ENCODE measurements around the gene LDHD. TPM values are rescaled to one million over a fixed set of nuclear protein-coding genes. Genes with fewer than 3 reads are reported as not detected.

LDHD gene
- not detected for total RNA-seq
- under 1 TPM in 3 of 4 donors, not detected in 1; 0.10 to 0.32 (median 0.15) TPM for polyA plus RNA-seq

DNA sequence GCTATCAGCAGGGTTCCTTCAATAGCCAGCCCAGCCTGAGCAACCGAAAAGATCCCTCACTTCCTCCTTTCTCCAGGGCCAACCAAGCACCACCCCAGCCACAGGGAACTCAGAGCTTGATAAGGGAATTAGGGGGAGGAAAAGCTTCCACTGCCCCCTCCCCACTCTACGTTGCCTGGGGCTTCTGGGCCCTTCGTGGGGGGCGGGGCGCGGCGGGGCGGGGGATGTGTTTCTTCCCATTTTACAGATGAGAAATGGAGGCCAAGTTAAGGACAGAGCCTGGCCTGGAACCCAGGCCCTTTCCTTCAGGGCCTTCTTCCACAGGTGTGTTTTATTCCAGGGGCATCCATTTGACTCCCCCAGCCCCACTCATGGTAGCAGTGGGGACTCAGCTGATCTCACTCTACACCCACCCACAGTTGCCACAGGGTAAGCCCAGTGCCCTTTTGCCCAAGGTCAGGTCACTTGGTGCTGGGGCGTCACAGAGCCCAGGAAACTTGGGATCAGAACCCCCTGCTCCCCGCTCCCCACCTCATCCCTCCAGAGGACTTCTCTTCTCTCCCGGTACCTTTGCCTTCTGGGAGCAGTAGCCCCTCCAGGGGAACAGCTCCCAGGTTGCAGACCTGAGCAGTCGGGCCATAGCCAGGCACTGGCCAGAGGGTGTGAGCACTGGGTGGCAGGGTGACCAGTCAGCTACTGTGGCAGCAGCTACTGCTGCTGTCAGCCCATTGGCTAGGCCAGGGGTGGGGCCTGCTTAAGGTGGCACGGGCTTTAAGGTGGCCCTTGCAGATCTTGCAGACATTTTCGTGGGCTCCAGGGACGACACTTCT lies at the start of gene LDHD:
Gene LDHD, minus strand, starts transcription at position 700 of the 830 bp plus-strand sequence. Its CDS starts 60 bp downstream, at position 640.
- Histone ChIP-seq H3K36me3 (ENCODE audit: control insufficient read depth, insufficient read depth, low read length) (no peaks in the 10 kb centered on the region), H3K27ac (ENCODE audit: insufficient read depth, low read length, poor library complexity, severe bottlenecking) (no peak within 1 kb of the TSS), H3K4me3 (ENCODE audit: low read depth, low read length) (no peak within 1 kb of the TSS), H3K4me1 (ENCODE audit: control insufficient read depth, insufficient read depth, low read length, poor library complexity, severe bottlenecking) (peaks cover 4% of the 10 kb centered on the region), H3K9me3 (ENCODE audit: control insufficient read depth in 2 of 2, low read length in 2 of 2) (peaks cover 0 to 5% of the 10 kb centered on the region in 2 experiments), H3K27me3 (ENCODE audit: control insufficient read depth, insufficient read depth, low read length) (no peaks in the 10 kb centered on the region)
- no peaks in the 10 kb centered on the region for H3K27me3 Mint-ChIP-seq
- H3K27ac Mint-ChIP-seq = peak within 1 kb of the TSS in 1 of 3 donors; percentile 26
- DNase-seq (no peak), ATAC-seq (ENCODE audit: low read depth in 2 of 2) (peak in 1 of 2 donors; percentile 37)
- peaks cover 0 to 3% (median 0%) of the 10 kb centered on the region in 7 donors for H3K9me3 Mint-ChIP-seq
- no peaks in the 10 kb centered on the region for H3K36me3 Mint-ChIP-seq
- H3K4me1 Mint-ChIP-seq = peaks cover 0 to 7% (median 2%) of the 10 kb centered on the region in 4 donors
- H3K4me3 Mint-ChIP-seq = no peak within 1 kb of the TSS

GRCh38 chr16:75160386-75160785 lies 43.8 kb upstream of the LDHD start:
- ATAC-seq (ENCODE audit: low read depth in 2 of 2) = no peak

GRCh38 chr16:75152635-75153034 lies 36.1 kb upstream of the LDHD start:
- Mint-ChIP-seq H3K4me1 (peaks cover 19 to 34% (median 23%) of the 10 kb centered on the region in 4 donors), H3K9me3 (peaks cover 6 to 20% (median 14%) of the 10 kb centered on the region in 7 donors), H3K36me3 (peaks cover 40% of the 10 kb centered on the region), H3K27ac (no peak overlapping the region), H3K4me3 (peak overlapping the region in 3 of 4 donors; percentile 17 to 81 (median 78)), H3K27me3 (no peaks in the 10 kb centered on the region)
- Histone ChIP-seq H3K4me3 (ENCODE audit: low read depth, low read length) (no peak overlapping the region), H3K36me3 (ENCODE audit: control insufficient read depth, insufficient read depth, low read length) (peaks cover 30% of the 10 kb centered on the region), H3K4me1 (ENCODE audit: control insufficient read depth, insufficient read depth, low read length, poor library complexity, severe bottlenecking) (peaks cover 10% of the 10 kb centered on the region), H3K27me3 (ENCODE audit: control insufficient read depth, insufficient read depth, low read length) (no peaks in the 10 kb centered on the region), H3K27ac (ENCODE audit: insufficient read depth, low read length, poor library complexity, severe bottlenecking) (no peak overlapping the region), H3K9me3 (ENCODE audit: control insufficient read depth in 2 of 2, low read length in 2 of 2) (peaks cover 16 to 19% of the 10 kb centered on the region in 2 experiments)
- ATAC-seq (ENCODE audit: low read depth in 2 of 2) (no peak), DNase-seq (no peak)

More at GRCh38 chr16:75160386-75160785, 43.8 kb upstream of the LDHD start:
- Histone ChIP-seq H3K36me3 (ENCODE audit: control insufficient read depth, insufficient read depth, low read length) (peaks cover 22% of the 10 kb centered on the region), H3K4me1 (ENCODE audit: control insufficient read depth, insufficient read depth, low read length, poor library complexity, severe bottlenecking) (no peaks in the 10 kb centered on the region), H3K4me3 (ENCODE audit: low read depth, low read length) (no peak overlapping the region), H3K9me3 (ENCODE audit: control insufficient read depth in 2 of 2, low read length in 2 of 2) (peaks cover 3 to 8% of the 10 kb centered on the region in 2 experiments), H3K27ac (ENCODE audit: insufficient read depth, low read length, poor library complexity, severe bottlenecking) (no peak overlapping the region), H3K27me3 (ENCODE audit: control insufficient read depth, insufficient read depth, low read length) (no peaks in the 10 kb centered on the region)
- no peak for DNase-seq
- Mint-ChIP-seq H3K4me3 (no peak overlapping the region), H3K4me1 (peaks cover 0 to 13% (median 8%) of the 10 kb centered on the region in 4 donors), H3K27me3 (no peaks in the 10 kb centered on the region), H3K36me3 (peaks cover 52% of the 10 kb centered on the region), H3K9me3 (peaks cover 0 to 11% (median 7%) of the 10 kb centered on the region in 7 donors), H3K27ac (no peak overlapping the region)

- Histone ChIP-seq H3K27ac (ENCODE audit: insufficient read depth, low read length, poor library complexity, severe bottlenecking) (no peak overlapping the region), H3K4me3 (ENCODE audit: low read depth, low read length) (no peak overlapping the region), H3K9me3 (ENCODE audit: control insufficient read depth in 2 of 2, low read length in 2 of 2) (peaks cover 16 to 19% of the 10 kb centered on the region in 2 experiments), H3K4me1 (ENCODE audit: control insufficient read depth, insufficient read depth, low read length, poor library complexity, severe bottlenecking) (peaks cover 10% of the 10 kb centered on the region), H3K27me3 (ENCODE audit: control insufficient read depth, insufficient read depth, low read length) (no peaks in the 10 kb centered on the region), H3K36me3 (ENCODE audit: control insufficient read depth, insufficient read depth, low read length) (peaks cover 30% of the 10 kb centered on the region)
- H3K4me3 Mint-ChIP-seq = peak overlapping the region in 3 of 4 donors; percentile 62 to 81 (median 78)
- H3K4me1 Mint-ChIP-seq = peaks cover 19 to 32% (median 24%) of the 10 kb centered on the region in 4 donors
- H3K36me3 Mint-ChIP-seq = peaks cover 33% of the 10 kb centered on the region
- DNase-seq (no peak), ATAC-seq (ENCODE audit: low read depth in 2 of 2) (no peak)
- H3K27me3 Mint-ChIP-seq = no peaks in the 10 kb centered on the region
- peaks cover 6 to 20% (median 14%) of the 10 kb centered on the region in 7 donors for H3K9me3 Mint-ChIP-seq
- H3K27ac Mint-ChIP-seq = no peak overlapping the region
These were observed 35.2 kb upstream of the LDHD start for GRCh38 chr16:75151798-75152197.

DNA sequence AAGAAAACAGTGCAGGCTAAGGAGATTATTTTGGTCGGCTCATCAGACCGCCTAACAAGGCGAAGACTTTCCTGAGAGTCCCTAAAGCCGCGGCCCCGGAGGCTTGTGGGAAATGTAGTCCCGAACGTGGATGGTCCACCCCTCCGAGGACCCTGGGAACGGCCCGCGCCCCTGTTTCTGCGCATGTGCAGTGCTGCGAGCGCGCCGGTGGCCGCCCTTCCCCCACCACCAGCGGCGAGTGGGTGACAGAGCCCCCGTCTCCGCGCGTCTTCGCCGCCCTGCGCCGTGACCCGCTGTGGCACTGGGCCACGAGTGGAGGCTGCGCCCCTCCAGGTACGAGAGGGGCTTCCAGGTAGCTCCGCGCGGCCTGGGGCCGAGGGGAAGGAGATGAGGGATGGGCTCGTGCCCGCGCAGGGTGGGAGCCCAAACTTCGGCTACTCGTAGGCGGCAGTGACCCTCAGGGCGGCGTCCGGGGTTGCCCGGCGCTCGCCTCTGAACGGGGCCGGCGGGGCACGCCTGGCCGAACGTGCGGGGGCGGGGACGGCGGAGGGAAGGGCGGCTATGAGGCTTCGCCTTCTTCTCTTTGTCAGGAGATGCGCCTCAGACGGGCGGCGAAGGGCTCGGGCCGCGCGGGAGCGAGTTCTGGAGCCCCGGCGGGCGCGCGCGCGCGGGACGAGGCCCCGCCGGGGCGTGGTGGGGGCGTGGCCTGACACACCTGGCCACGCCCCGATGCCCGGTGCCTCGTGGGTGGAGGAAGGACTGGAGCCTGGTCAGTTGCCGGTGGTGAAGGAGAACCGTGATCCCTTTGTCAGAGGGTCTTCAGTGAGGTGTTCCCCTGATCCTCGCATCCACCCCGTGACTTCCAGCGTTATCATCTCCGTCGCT lies 32.0 kb upstream of the LDHD start, which contains the start of gene ZFP1:
Gene ZFP1, plus strand, starts transcription at position 214 of the 885 bp plus-strand sequence. CDS start 4,428 bp downstream, outside the sequence.
- Mint-ChIP-seq H3K27ac (peak within 1 kb of the TSS; percentile 69 to 83 (median 80)), H3K36me3 (peaks cover 25% of the 10 kb centered on the region), H3K4me3 (peak within 1 kb of the TSS; percentile 89 to 95 (median 92)), H3K27me3 (no peaks in the 10 kb centered on the region), H3K4me1 (peaks cover 15 to 32% (median 24%) of the 10 kb centered on the region in 4 donors), H3K9me3 (peaks cover 4 to 19% (median 9%) of the 10 kb centered on the region in 7 donors)
- H3K4me1 ChIP-seq (ENCODE audit: control insufficient read depth, insufficient read depth, low read length, poor library complexity, severe bottlenecking) = peaks cover 10% of the 10 kb centered on the region
- H3K9me3 ChIP-seq (ENCODE audit: control insufficient read depth in 2 of 2, low read length in 2 of 2) = peaks cover 16 to 19% of the 10 kb centered on the region in 2 experiments
- ATAC-seq (ENCODE audit: low read depth in 2 of 2) = peak; percentile 89 to 90
- no peaks in the 10 kb centered on the region for H3K27me3 ChIP-seq (ENCODE audit: control insufficient read depth, insufficient read depth, low read length)
- H3K4me3 ChIP-seq (ENCODE audit: low read depth, low read length) = peak within 1 kb of the TSS; percentile 95
- H3K27ac ChIP-seq (ENCODE audit: insufficient read depth, low read length, poor library complexity, severe bottlenecking) = peak within 1 kb of the TSS; percentile 78
- peak; percentile 90 to 93 (median 92) for DNase-seq
- H3K36me3 ChIP-seq (ENCODE audit: control insufficient read depth, insufficient read depth, low read length) = peaks cover 15% of the 10 kb centered on the region

DNA sequence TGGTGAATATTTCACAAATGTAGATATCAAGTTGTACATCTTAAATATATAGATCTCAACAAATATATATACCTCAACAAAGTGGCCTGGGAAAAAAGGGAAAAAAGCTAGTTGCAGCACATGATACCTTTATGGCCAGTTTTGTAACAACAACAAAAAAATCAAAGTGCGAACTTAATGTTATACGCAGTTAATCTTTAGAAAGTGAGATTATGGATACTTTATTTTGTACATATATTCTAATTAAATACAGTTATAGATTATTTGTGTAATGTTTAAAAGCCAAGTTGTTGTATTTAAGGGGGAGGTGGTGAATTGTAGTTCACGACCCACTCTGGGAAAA lies 31.4 kb upstream of the LDHD start:
- peaks cover 10% of the 10 kb centered on the region for H3K4me1 ChIP-seq (ENCODE audit: control insufficient read depth, insufficient read depth, low read length, poor library complexity, severe bottlenecking)
- Mint-ChIP-seq H3K27me3 (no peaks in the 10 kb centered on the region), H3K27ac (peak overlapping the region in 2 of 3 donors; percentile 15 to 83), H3K36me3 (peaks cover 21% of the 10 kb centered on the region), H3K4me1 (peaks cover 13 to 32% (median 23%) of the 10 kb centered on the region in 4 donors), H3K4me3 (peak overlapping the region; percentile 78 to 95 (median 90)), H3K9me3 (peaks cover 4 to 18% (median 9%) of the 10 kb centered on the region in 7 donors)
- peak overlapping the region; percentile 54 for H3K4me3 ChIP-seq (ENCODE audit: low read depth, low read length)
- DNase-seq (no peak), ATAC-seq (ENCODE audit: low read depth in 2 of 2) (no peak)
- H3K36me3 ChIP-seq (ENCODE audit: control insufficient read depth, insufficient read depth, low read length) = peaks cover 9% of the 10 kb centered on the region
- H3K27ac ChIP-seq (ENCODE audit: insufficient read depth, low read length, poor library complexity, severe bottlenecking) = peak overlapping the region; percentile 78
- no peaks in the 10 kb centered on the region for H3K27me3 ChIP-seq (ENCODE audit: control insufficient read depth, insufficient read depth, low read length)
- peaks cover 14 to 19% of the 10 kb centered on the region in 2 experiments for H3K9me3 ChIP-seq (ENCODE audit: control insufficient read depth in 2 of 2, low read length in 2 of 2)

- ATAC-seq (ENCODE audit: low read depth in 2 of 2) (no peak), DNase-seq (no peak)
- peaks cover 0 to 2% (median 0%) of the 10 kb centered on the region in 7 donors for H3K9me3 Mint-ChIP-seq
- H3K4me1 ChIP-seq (ENCODE audit: control insufficient read depth, insufficient read depth, low read length, poor library complexity, severe bottlenecking) = peaks cover 4% of the 10 kb centered on the region
- no peak overlapping the region for H3K4me3 Mint-ChIP-seq
- no peak overlapping the region for H3K4me3 ChIP-seq (ENCODE audit: low read depth, low read length)
- peaks cover 0 to 7% (median 3%) of the 10 kb centered on the region in 4 donors for H3K4me1 Mint-ChIP-seq
- H3K27ac ChIP-seq (ENCODE audit: insufficient read depth, low read length, poor library complexity, severe bottlenecking) = no peak overlapping the region
- H3K36me3 Mint-ChIP-seq = no peaks in the 10 kb centered on the region
- H3K27ac Mint-ChIP-seq = no peak overlapping the region
- peaks cover 8% of the 10 kb centered on the region for H3K27me3 Mint-ChIP-seq
- H3K9me3 ChIP-seq (ENCODE audit: control insufficient read depth in 2 of 2, low read length in 2 of 2) = no peaks in the 10 kb centered on the region
- no peaks in the 10 kb centered on the region for H3K27me3 ChIP-seq (ENCODE audit: control insufficient read depth, insufficient read depth, low read length)
- no peaks in the 10 kb centered on the region for H3K36me3 ChIP-seq (ENCODE audit: control insufficient read depth, insufficient read depth, low read length)
These were observed 27.4 kb upstream of the LDHD start for GRCh38 chr16:75143941-75144340.
